B cell (primary cell): ENCODE data around the gene IL22RA2. TPM values are rescaled to one million over a fixed set of nuclear protein-coding genes. Genes with fewer than 3 reads are reported as not detected.

Experiments used
- ATAC-seq: fragments of 200-7000 bp; cut with Tn5 transposase; one replicate; pipeline ENCODE4 v1.10.0; 2021; ENCODE audit warnings: low read depth, mild to moderate bottlenecking, moderate number of reproducible peaks, moderate library complexity
- CTCF ChIA-PET: fragments of 350-600 bp; sonication (Branson Sonifier 250); formaldehyde crosslinking; loops from one replicate; lab custom pipeline; 2021; ENCODE audit warnings: antibody characterized with exemption, inconsistent platforms; lab: Charles Lee
- POLR2A ChIA-PET: fragments of 350-600 bp; sonication (Branson Sonifier 250); formaldehyde crosslinking; loops from one replicate; lab custom pipeline; 2021; ENCODE audit warnings: antibody characterized with exemption; lab: Charles Lee
- DNase-seq: peaks from one replicate; pipeline ENCODE4 v3.0.0; 2013
- H2AFZ ChIP-seq: 2 replicates; pipeline ENCODE4 v1.6.1; 2012; ENCODE audit warnings: mild to moderate bottlenecking, low read depth, low read length; ENCODE audit not compliant: insufficient read depth, poor library complexity, severe bottlenecking
- H3K27ac ChIP-seq, 2 donors: 1 replicate in 1 of 2; 2 replicates in 1 of 2; pipeline ENCODE4 v1.5.1; 2012 to 2013; ENCODE audit warnings: low read length in 2 of 2, mild to moderate bottlenecking in 2 of 2, moderate library complexity in 1 of 2
- H3K27me3 ChIP-seq, 4 experiments: fragments of 200-600 bp in 1 of 4; sonication (generic) in 1 of 4; replicated peaks in 1 of 4; 1 replicate in 2 of 4; 2 replicates in 2 of 4; pipeline versions ENCODE4 v1.6.1 to v1.7.0; 2013 to 2016; ENCODE audit warnings: low read length in 3 of 4, mild to moderate bottlenecking in 2 of 4, mixed read lengths in 1 of 4, moderate library complexity in 1 of 4; ENCODE audit not compliant: insufficient read depth in 4 of 4, control insufficient read depth in 3 of 4; ENCODE audit errors: control extremely low read depth in 1 of 4
- H3K36me3 ChIP-seq, 2 experiments: replicated peaks in 1 of 2; 1 replicate in 1 of 2; 2 replicates in 1 of 2; pipeline versions ENCODE4 v1.6.1 to v1.7.1; 2013; ENCODE audit warnings: low read length in 1 of 2; ENCODE audit not compliant: insufficient read depth in 2 of 2, control insufficient read depth in 1 of 2; ENCODE audit errors: control extremely low read depth in 1 of 2, extremely low read depth in 1 of 2
- H3K4me1 ChIP-seq, 2 donors: fragments of 200-600 bp in 1 of 2; sonication (generic) in 1 of 2; 1 replicate in 1 of 2; 2 replicates in 1 of 2; pipeline versions ENCODE4 v1.5.1 to v1.6.1; 2013 to 2017; ENCODE audit warnings: low read length in 2 of 2; ENCODE audit not compliant: control insufficient read depth in 2 of 2, insufficient read depth in 2 of 2
- H3K4me2 ChIP-seq: replicated peaks from 2 replicates; pipeline ENCODE3; 2012; ENCODE audit warnings: mild to moderate bottlenecking, low read depth, low read length; ENCODE audit not compliant: poor library complexity, severe bottlenecking
- H3K4me3 ChIP-seq, 5 experiments: fragments of 200-600 bp in 1 of 5; sonication (generic) in 1 of 5; 1 replicate in 3 of 5; 2 replicates in 2 of 5; pipeline versions ENCODE4 v1.5.1 to v1.7.0; 2011 to 2016; ENCODE audit warnings: low read length in 4 of 5, mild to moderate bottlenecking in 4 of 5, low read depth in 2 of 5, control low read depth in 1 of 5, moderate library complexity in 1 of 5; ENCODE audit not compliant: insufficient read depth in 1 of 5; ENCODE audit errors: control extremely low read depth in 1 of 5, extremely low read depth in 1 of 5
- H3K79me2 ChIP-seq: fragments of 200-600 bp; sonication (generic); one replicate; pipeline ENCODE4 v1.6.0; 2016; ENCODE audit warnings: low read length; ENCODE audit not compliant: control insufficient read depth, insufficient read depth
- H3K9ac ChIP-seq: fragments of 200-600 bp; sonication (generic); 2 replicates; pipeline ENCODE4 v1.6.1; 2017; ENCODE audit warnings: mild to moderate bottlenecking, low read length, moderate library complexity
- H3K9me3 ChIP-seq, 3 donors: one replicate each; pipeline versions ENCODE4 v1.6.1 to v1.7.1; 2013; ENCODE audit warnings: low read length in 2 of 3; ENCODE audit not compliant: control insufficient read depth in 2 of 3, insufficient read depth in 1 of 3; ENCODE audit errors: control extremely low read depth in 1 of 3
- H4K20me1 ChIP-seq: 2 replicates; pipeline ENCODE4 v1.6.0; 2012; ENCODE audit warnings: mild to moderate bottlenecking, low read length; ENCODE audit not compliant: insufficient read depth, control insufficient read depth, poor library complexity, severe bottlenecking
- H3K27ac Mint-ChIP-seq: one replicate; pipeline ENCODE4 v1.8.0; 2021; ENCODE audit warnings: mixed read lengths
- H3K27me3 Mint-ChIP-seq: one replicate; pipeline ENCODE4 v1.8.0; 2021; ENCODE audit warnings: mixed read lengths
- H3K4me1 Mint-ChIP-seq: one replicate; pipeline ENCODE4 v1.8.0; 2021; ENCODE audit warnings: mixed read lengths
- H3K4me3 Mint-ChIP-seq: one replicate; pipeline ENCODE4 v1.8.0; 2021; ENCODE audit warnings: mixed read lengths
- H3K9me3 Mint-ChIP-seq: one replicate; pipeline ENCODE4 v1.8.0; 2022; ENCODE audit warnings: mixed read lengths; ENCODE audit not compliant: insufficient read depth
- CTCF ChIP-seq: fragments of 200-600 bp; IDR thresholded peaks from one replicate; pipeline ENCODE4 v1.8.0; 2022; ENCODE audit warnings: antibody characterized with exemption, mild to moderate bottlenecking
- EZH2 ChIP-seq: IDR thresholded peaks from 2 replicates; pipeline ENCODE4 v1.6.1; 2012; ENCODE audit warnings: borderline replicate concordance, low read depth, mild to moderate bottlenecking, moderate library complexity, low read length; ENCODE audit not compliant: insufficient read depth, poor library complexity, severe bottlenecking
- WGBS: methylation state at CpG from one replicate; pipeline ENCODE4 v1.1.5; 2013; ENCODE audit warnings: missing lambda C conversion rate; ENCODE audit not compliant: insufficient coverage; 5-methylcytosine and 5-hydroxymethylcytosine counted together
- intact Hi-C: fragments of 100-400 bp; cut with micrococcal nuclease; formaldehyde crosslinking; loops from one replicate; pipeline ENCODE4 v1.10.0; 2022
- polyA plus RNA-seq: library from polyadenylated mRNA; depleted of rRNA; stranded (reverse); fragments of >200 nt; gene quantifications from 2 replicates; pipeline ENCODE4 v1.2.3, GENCODE V29; 2012
- total RNA-seq, 2 donors: library from RNA; stranded (reverse); fragments of 120-200 nt in 1 of 2; gene quantifications; 1 replicate in 1 of 2; 2 replicates in 1 of 2; pipeline versions ENCODE4 v1.2.3 to v1.2.4, GENCODE V29; 2013 to 2022

The IL22RA2 gene
- total and polyA plus RNA-seq, 2 donors (not counting 1 experiment from before 2014, with no cell fraction given), result not detected

- Mint-ChIP-seq H3K4me3 (no peak overlapping the region), H3K9me3 (no peaks in the 10 kb centered on the region), H3K27ac (no peak overlapping the region), H3K4me1 (peaks cover 23% of the 10 kb centered on the region), H3K27me3 (no peaks in the 10 kb centered on the region)
- H3K79me2 ChIP-seq, result no peaks in the 10 kb centered on the region
- CTCF ChIA-PET, result interaction anchor here (0.8 to 2.6 kb wide), 7 partner anchors 10 to 158 kb away, joined by 3 to 10 read pairs (median 4); no protein-coding TSS in a partner anchor
- no peaks in the 10 kb centered on the region for H3K27me3 ChIP-seq
- H3K9ac ChIP-seq, result no peak overlapping the region
- DNase-seq, result no peak
- H3K27ac ChIP-seq, result no peak overlapping the region
- intact Hi-C loops, result no loop called here
- H2AFZ ChIP-seq, result no peak overlapping the region
- peaks cover 14 to 18% of the 10 kb centered on the region in 2 donors for H3K4me1 ChIP-seq
- POLR2A ChIA-PET, result no interaction called here
- ATAC-seq, result no peak
- no peaks in the 10 kb centered on the region for H4K20me1 ChIP-seq
- 63% methylated on average over 1 of the region's 1 CpG for WGBS
- H3K4me3 ChIP-seq, result no peak overlapping the region
- H3K36me3 ChIP-seq, result no peaks in the 10 kb centered on the region
- TF ChIP-seq CTCF (no peak), EZH2 (no peak)
- no peak overlapping the region for H3K4me2 ChIP-seq
- H3K9me3 ChIP-seq, result no peaks in the 10 kb centered on the region
These were observed 16.8 kb downstream of the IL22RA2 start for GRCh38 chr6:137156650-137157049.

- Histone ChIP-seq H4K20me1 (no peaks in the 10 kb centered on the region), H3K4me3 (peak overlapping the region in 1 of 5 experiments; percentile 10), H3K9me3 (no peaks in the 10 kb centered on the region), H3K36me3 (no peaks in the 10 kb centered on the region), H3K9ac (no peak overlapping the region), H3K27me3 (no peaks in the 10 kb centered on the region), H2AFZ (no peak overlapping the region), H3K4me1 (peaks cover 14% of the 10 kb centered on the region in 2 donors), H3K4me2 (peak overlapping the region; percentile 58), H3K27ac (no peak overlapping the region), H3K79me2 (no peaks in the 10 kb centered on the region)
- Mint-ChIP-seq H3K4me3 (peak overlapping the region; percentile 13), H3K9me3 (peaks cover 3% of the 10 kb centered on the region), H3K4me1 (peaks cover 19% of the 10 kb centered on the region), H3K27me3 (no peaks in the 10 kb centered on the region), H3K27ac (peak overlapping the region; percentile 1)
- intact Hi-C loops, result no loop called here
- peak; percentile 56 for ATAC-seq
- no CpG with 5 or more reads among the region's 2 CpGs for WGBS
- ChIA-PET POLR2A (no interaction called here), CTCF (interaction anchor here (0.8 to 2.6 kb wide), 9 partner anchors 10 to 158 kb away, joined by 3 to 10 read pairs (median 4); no protein-coding TSS in a partner anchor)
- DNase-seq, result peak; percentile 52
- TF ChIP-seq EZH2 (no peak), CTCF (no peak)
These were observed 17.6 kb downstream of the IL22RA2 start for GRCh38 chr6:137155830-137156229.
